Stimulated activated CD8-positive, alpha-beta memory T cell treated with anti-CD3 and anti-CD28 coated beads, Interleukin-2, amount 100 ng/mL, for 48 hours (primary cell): ENCODE data around the gene CLCN5.

Source experiments
- DNase-seq, 2 donors: peaks; one replicate each; pipeline ENCODE4 v3.0.0-alpha.2; 2020; ENCODE audit warnings: low read depth in 2 of 2

CLCN5 gene

GRCh38 chrX:49934148-49934547 lies 11.8 kb downstream of the CLCN5 start:
- no peak for DNase-seq

DNA sequence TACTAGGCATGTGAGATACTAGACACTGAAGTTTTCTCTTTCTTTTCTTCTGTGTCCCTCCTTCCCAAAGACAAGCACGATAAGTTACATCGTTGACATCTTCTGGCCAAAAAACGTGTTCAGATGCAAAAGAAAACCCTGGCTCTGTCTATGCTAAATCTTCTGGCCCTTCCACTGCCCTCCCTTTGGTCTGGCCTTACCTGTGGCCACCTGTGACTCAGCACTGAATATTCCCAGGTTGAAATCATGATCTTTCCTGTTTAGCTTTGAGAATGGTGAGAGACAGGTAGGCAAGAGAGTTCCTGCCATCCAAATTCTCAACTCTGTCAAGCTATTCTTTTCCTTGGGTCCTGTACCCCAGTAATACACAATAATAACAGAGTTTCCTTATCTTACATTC lies 12.3 kb downstream of the CLCN5 start:
- no peak for DNase-seq

DNA sequence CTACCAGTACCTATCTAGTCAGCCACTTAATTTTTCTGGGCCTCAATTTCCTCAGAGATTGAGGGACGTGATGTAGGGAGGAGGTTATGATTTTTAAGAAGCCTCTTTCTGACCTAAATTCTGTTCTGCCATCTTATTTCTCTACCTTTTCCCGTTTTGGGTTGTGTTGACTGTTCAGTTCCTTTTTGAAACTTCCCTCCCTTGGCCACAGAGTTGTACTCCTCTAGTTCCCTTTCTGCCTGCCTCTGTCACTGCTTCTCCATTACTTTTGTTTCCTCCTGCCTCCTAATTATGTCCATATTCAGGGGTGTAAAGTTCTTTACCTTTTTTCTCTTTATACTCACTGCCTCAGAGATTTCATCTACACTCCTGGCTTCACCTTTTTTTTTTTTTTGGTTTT lies 25.4 kb downstream of the CLCN5 start:
- no peak for DNase-seq

- DNase-seq, result no peak
These were observed 27.6 kb downstream of the CLCN5 start for GRCh38 chrX:49949961-49950360.

DNA sequence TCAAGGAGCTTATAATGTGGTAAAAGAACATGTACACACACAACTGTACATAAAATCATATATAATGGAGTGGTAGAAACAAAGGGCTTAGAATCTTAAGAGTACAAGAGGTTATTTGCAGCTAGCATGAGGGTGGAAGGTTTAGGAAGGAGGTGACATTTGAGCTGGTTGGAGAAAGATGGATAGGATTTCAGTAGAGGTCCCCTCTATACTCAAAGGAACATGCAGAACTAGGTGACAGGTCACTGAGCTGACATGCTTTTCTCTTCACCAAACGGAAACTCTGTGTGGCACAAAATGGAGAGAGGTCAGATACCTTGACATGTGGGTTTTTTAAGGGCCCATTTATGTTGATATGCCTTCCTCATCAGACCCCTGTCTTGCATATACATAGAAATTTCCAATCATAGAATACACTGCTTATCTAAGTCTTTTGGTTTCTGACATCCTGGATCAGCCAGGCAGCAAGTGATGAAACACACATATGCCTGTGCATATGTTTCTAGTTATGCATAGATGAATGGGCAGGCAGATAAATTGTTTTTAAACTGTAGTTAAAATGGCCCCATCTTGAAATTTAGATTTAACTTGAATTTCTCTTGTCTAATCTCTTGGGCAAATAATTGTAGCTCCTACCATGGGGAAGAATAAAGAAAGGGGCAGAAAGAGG lies 29.3 kb downstream of the CLCN5 start:
- DNase-seq, result no peak

DNA sequence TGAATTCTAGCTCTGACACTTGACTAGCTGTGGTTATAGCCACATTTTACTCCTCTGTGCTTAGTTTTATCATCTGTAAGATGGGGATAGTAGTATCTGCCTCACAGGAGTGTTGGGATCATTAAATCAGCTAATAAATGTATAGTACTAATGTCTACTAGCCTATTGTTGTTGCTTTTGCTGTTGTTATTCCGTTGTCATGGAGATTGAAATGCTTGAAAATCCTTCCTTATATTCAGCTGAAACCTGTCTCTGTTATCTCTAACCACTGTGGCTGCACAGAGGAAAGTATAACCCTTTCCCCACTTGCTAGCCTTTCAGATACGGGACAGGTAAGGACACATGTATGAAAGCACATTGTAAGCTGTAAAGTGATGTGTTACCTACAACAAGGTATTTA lies 33.9 kb downstream of the CLCN5 start:
- no peak for DNase-seq

DNA sequence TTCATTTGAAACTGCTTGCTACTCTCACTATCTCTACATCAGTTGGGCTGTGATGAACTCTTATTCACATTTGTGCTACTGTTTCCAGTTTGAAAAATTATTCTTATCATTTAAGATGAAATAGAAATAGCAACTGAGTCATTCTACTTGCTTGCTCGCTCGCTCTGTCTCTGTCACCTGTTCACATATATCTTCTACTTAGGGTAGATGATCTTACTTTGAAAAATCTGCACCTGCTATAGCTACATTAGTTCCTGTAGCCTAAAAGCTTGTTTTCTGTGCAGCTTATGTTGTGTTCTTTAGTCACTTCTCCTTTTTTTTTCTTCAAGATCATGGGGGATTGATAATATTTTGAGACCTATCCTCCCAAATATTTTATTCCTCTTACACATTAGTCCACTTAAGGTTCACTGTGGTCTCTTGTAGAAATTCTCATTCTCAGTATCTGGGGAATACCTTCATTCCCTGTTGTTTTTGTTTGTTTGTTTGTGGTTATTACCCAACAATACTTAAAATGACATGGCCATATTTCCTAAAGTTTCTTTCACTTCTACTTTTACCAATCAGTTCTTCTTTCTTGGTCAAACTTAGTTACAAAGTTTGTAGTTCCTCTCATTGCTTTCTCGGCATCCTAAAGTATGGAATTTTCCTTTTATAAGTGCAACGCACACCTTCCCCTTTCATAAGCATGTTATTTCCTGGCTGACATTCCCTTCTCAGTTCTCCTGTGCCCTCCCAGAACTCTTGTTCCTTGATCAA lies 36.5 kb downstream of the CLCN5 start:
- DNase-seq, result no peak

GRCh38 chrX:49959602-49960001 lies 37.2 kb downstream of the CLCN5 start:
- no peak for DNase-seq

DNA sequence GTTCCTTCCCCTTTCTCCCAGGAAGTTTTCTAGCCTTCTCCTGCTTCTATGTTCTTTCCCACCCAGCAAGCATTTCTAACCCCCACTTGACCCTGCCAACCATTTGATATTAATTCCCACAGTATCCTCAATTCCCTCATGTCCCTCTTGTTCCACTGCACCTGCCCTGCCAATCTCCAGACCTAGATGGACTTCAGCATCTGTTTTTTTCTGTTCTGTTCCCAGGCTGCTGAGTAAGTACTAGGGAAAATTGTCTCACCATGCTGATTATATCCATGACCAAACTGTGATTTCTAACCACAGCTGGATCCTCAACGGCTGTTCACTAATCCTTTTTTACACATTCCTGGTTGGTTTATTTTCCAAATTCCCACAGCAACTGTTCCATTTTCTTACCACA lies 37.7 kb downstream of the CLCN5 start:
- no peak for DNase-seq

GRCh38 chrX:49970674-49971073 lies 48.3 kb downstream of the CLCN5 start:
- no peak for DNase-seq

- no peak for DNase-seq
These were observed 50.0 kb downstream of the CLCN5 start for GRCh38 chrX:49972328-49972860.

- no peak for DNase-seq
These were observed 54.3 kb downstream of the CLCN5 start for GRCh38 chrX:49976682-49977197.

DNA sequence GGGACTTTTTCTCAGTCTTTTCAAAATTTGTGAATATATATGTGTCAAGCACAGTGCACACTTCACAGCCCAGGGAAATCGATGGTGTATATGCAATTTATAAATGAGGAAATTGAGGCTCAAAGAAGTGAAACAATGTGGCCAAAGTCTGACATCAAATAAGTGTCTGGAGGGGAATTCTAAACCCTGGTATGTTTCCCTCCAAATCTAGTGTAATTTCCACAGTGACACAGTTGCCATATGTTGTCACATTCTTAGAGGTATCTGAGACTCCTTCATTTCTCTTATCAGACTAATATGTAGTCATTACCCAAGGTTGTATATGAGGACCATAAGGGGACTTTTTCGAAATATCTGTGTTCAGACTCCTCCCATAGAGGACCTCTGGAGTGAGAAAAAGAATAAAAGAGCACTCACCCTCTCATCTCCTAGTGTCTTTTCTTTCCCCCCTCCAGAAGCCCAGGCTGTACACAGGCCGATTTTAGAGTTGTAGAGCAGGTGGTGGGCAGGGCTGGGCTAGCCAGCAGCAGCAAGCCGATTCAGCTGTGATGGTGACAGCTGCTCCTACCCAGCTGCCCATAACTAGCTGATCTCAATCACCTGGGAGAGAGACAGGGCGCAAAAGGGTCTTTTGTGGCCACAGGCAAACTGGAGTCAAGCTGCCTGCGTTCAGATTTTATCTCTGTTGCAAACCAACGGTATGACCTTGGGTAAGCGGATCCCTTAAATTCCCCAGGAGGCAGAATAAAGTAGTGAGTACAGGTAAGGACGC lies 55.1 kb downstream of the CLCN5 start:
- DNase-seq, result no peak

- DNase-seq, result no peak
These were observed 55.8 kb downstream of the CLCN5 start for GRCh38 chrX:49978176-49978575.

DNA sequence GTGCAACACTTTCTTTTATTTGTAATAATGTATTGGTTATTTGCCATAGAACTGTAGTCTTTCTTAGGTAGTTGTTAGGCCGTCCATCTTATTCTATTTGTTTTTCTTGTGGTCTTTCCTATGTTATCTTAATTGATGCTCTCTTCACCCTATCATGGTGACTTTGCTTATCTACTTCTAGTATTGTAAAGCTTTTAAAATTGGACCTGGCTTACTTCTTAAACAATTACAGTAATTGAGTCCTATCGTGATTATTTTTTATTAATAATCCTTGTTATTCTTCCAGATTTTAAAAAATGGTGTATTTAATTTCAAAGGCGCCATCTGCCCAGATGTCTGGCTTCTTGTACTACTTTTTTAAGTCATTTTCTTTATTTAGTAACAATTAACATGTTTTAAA lies 63.7 kb downstream of the CLCN5 start:
- DNase-seq, result no peak

GRCh38 chrX:49987651-49988050 lies 65.3 kb downstream of the CLCN5 start:
- no peak for DNase-seq

- no peak for DNase-seq
These were observed 65.7 kb downstream of the CLCN5 start for GRCh38 chrX:49988143-49988542.

DNA sequence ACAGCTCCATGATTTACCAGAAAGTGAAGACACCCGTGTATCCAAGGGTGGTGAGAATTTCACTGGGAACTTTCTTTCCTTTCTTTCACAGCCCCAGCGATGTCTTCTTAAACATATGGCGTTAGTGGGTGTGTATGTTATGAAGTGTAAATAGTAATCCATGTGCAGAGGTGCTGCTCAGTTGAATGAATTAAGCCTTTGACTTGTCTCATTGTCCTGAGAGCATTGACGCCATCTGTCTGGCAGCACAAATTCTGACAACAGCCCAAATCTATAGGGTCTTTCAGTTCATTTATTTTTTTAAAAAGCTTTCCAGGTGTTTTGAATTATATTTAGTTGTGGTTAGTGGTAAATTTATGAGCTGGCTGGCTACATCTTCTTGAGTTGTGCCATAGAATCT lies 69.4 kb downstream of the CLCN5 start:
- DNase-seq, result no peak

- no peak for DNase-seq
These were observed 70.5 kb downstream of the CLCN5 start for GRCh38 chrX:49992853-49993252.

- DNase-seq, result no peak
These were observed 71.3 kb downstream of the CLCN5 start for GRCh38 chrX:49993661-49994060.

DNA sequence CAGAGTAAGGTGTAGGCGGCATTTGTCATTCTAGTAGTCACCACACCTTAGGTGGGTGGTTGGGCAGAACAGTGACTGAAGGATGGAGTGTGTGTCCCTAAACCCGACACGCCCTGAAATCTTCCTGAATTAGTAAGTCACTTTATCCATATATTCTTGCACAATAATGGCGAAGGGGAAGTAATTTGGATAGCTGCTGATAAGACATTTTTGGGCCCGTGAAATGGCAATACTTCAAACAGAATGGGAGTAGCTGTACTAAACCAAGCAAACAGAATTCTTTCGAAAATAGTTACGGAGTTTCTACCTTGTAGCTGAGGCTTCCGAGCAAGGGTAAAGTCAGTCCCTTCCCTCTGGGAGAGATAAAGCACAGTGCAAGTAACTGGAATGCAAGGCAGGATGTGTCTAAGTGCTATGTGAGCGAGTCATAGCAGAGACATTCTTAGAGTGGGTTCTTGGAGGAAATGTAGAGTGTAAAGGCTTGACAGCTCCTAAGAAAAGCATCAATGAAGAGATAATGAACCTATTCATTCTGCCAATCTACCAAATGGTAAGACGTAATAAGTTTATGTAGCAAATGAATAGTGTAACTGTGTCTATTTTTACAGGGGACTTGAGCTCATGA lies 72.8 kb downstream of the CLCN5 start:
- no peak for DNase-seq
